ENCODE measurements around the gene ZEB1. TPM values are rescaled to one million over a fixed set of nuclear protein-coding genes. Genes with fewer than 3 reads are reported as not detected.
A peak's percentile ranks its signal among the peaks of the same experiment; 100 is the strongest.

ZEB1 gene
- total and polyA plus RNA-seq, 2 of the 13 experiments (the other 11 are each of a cell fraction or from before 2014, with no cell fraction given), result 9.6 to 18.0 TPM

DNA sequence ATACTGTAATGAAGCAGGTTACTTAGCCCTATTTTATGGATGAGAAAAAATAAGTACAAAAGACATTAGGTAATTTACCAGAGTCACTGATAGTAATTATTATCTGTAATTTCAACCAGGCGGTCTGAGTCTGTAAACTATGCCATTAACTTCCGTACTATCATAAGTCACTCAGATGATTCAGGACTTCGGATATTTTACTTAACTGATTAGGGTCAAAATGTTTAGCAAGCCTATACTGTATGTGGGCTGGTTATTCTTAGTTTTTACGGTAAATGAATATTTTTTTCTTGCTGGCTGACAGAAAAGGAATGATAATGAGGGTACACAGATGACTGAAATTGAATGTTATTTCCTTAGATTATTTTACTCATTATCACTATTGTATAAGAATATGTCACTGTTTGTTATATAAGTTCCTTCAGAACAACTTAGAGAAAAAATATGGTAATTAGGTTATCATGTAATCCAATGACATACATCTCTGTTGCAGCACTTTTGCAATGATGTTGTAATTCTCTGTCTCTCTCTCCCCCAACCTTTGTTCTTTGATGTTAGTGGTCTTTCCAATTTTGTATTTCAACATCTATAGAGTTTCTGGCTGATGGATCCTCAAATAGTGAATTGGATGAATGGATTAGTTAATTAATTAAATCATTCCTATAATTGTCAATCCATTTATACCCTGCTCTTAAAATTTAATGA, 165.6 kb downstream of the ZEB1 start (continued):
- TF ChIP-seq ZNF142 (CRISPR knock-in tag; IDR thresholded peaks at IDR 0.05), result no peak
- TF ChIP-seq ZNF160 (CRISPR knock-in tag; IDR thresholded peaks at IDR 0.05), result no peak

DNA sequence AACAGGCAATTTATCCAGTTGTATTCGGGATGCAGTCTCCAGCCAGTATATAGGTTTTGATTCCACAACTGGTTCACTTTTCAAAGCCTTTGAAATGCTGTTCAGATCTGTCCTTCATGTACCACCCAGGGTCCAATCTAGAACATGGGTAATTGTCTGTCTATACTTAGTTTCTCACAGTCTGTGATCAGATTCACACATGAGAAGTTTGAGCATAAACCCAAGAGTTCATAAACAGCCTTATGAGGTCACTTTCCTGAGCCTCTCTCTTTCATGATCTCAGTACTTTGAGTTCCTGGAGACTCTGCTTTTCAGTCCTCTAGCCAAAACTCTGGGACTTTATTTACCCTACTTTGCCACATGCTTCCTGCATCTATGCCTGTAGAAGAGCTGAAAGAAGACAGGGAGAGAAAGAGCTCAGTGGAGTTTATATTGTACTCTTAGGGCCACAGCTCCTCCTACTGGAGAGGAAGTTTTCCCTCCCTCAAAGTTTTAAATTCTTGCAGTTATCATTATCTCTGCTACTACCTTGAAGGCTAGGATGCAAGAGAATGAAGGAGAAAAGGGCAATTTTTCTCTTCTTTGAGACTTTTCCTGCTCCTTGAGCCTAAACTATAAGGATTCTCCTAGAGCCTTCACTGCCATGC, 172.0 kb downstream of the ZEB1 start:
- Histone ChIP-seq H4K20me1 (ENCODE audit: insufficient read depth, low read length) (0 out of 2 replicates have a peak, but pooled peaks cover 3% of the 10 kb centered on the region), H3K27me3 (ENCODE audit: control insufficient read depth in 1 of 2, insufficient read depth in 2 of 2, low read length in 2 of 2) (no peaks in the 10 kb centered on the region), H3K4me1 (ENCODE audit: insufficient read depth, low read length) (no peaks in the 10 kb centered on the region), H3K9me3 (ENCODE audit: low read length) (no peaks in the 10 kb centered on the region), H3K36me3 (replicated peaks in 1 of 2; ENCODE audit: control insufficient read depth in 1 of 2, insufficient read depth in 2 of 2, low read length in 2 of 2) (no peaks in the 10 kb centered on the region), H3K9ac (ENCODE audit: insufficient read depth, low read depth, low read length) (no peak overlapping the region), H3K4me2 (ENCODE audit: low read depth, low read length) (no peak overlapping the region), H3K27ac (ENCODE audit: extremely low read length, insufficient read depth, low read length) (no peak overlapping the region), H3K4me3 (replicated peaks in 1 of 3; ENCODE audit: insufficient read depth in 1 of 3, low read depth in 2 of 3, low read length in 3 of 3) (no peak overlapping the region), H2AFZ (ENCODE audit: low read length) (no peak overlapping the region), H3K79me2 (ENCODE audit: insufficient read depth, low read length) (no peaks in the 10 kb centered on the region)
- DNase-seq (ENCODE audit: low spot score) (peak; percentile 32), FAIRE-seq (no peak), ATAC-seq (peak; percentile 60; the same call in 2 of the 3 replicates)
- intact Hi-C loops (cut with micrococcal nuclease; ENCODE audit: unreplicated experiment), result loop anchor here (10.0 kb wide), 1 partner anchor 766 kb away; no protein-coding TSS in a partner anchor
- BruUV-seq (replicated peaks), result no TSS peak
- ChIA-PET POLR2A (no interaction called here), CTCF (ENCODE audit: low intra/inter-chr PET ratio, low total read pairs) (interaction anchor here (1.9 kb wide), 2 partner anchors 460 to 707 kb away, joined by 9 read pairs; partner anchors contain the start of gene ZNF438)
- TF ChIP-seq SMC3 (IDR thresholded peaks at IDR 0.05; ENCODE audit: low read length) (peak; percentile 51), CTCF (CRISPR knock-in tag; IDR thresholded peaks at IDR 0.05) (peak; percentile 58), MAFK (conservative IDR thresholded peaks at IDR 0.05 in 1 of 2, IDR thresholded peaks at IDR 0.05 in 1 of 2; ENCODE audit: low read length in 2 of 2) (peak in 1 of 2 experiments; percentile 62; a peak in 1 of 4 replicates), STAG1 (CRISPR knock-in tag; IDR thresholded peaks at IDR 0.05) (peak; percentile 77), ZNF530 (CRISPR knock-in tag; IDR thresholded peaks at IDR 0.05; ENCODE audit: low read depth) (no peak), RXRA (CRISPR knock-in tag; IDR thresholded peaks at IDR 0.05) (no peak)
- in situ Hi-C loops (cut with HindIII; ENCODE audit: extremely low pct_ligation_motif_present, low pct_unique_long_range_greater_than_20kb), result no loop called here
- WGBS (ENCODE audit: low lambda C conversion rate), result 96% methylated on average over 1 of the region's 1 CpG
